SU-DHL-6 (cell line): ENCODE data around the gene SEC31A.

Experiments used
- CTCF ChIP-seq: fragments of 200-600 bp; sonication (generic); IDR thresholded peaks from one replicate; pipeline ENCODE4 v1.5.1; 2017; ENCODE audit warnings: antibody characterized with exemption, mild to moderate bottlenecking, low read length, moderate library complexity; ENCODE audit not compliant: insufficient read depth, poor library complexity, severe bottlenecking
- EZH2phosphoT487 ChIP-seq: fragments of 200-600 bp; sonication (generic), shearing (Covaris generic); conservative IDR thresholded peaks from 2 replicates; pipeline ENCODE4 v1.6.1; 2018; ENCODE audit warnings: mild to moderate bottlenecking, antibody characterized with exemption, low read length, moderate library complexity, mixed read lengths

GRCh38 chr4:82861529-82861928, 29.4 kb downstream of the SEC31A start:
- TF ChIP-seq CTCF (no peak), EZH2phosphoT487 (no peak)
